HepG2 (cell line): ENCODE data around the gene SUSD6. TPM values are rescaled to one million over a fixed set of nuclear protein-coding genes. Genes with fewer than 3 reads are reported as not detected.

Experiments used
- ADNP ChIP-seq: sonication (generic); formaldehyde crosslinking; IDR thresholded peaks from 2 replicates; pipeline ENCODE4 v1.4.0; 2020; ENCODE audit warnings: missing genetic modification reagents
- ARNT2 ChIP-seq: sonication (generic); formaldehyde crosslinking; IDR thresholded peaks from 2 replicates; pipeline ENCODE4 v1.8.0; 2022; ENCODE audit warnings: mild to moderate bottlenecking, low read depth, missing genetic modification reagents, moderate library complexity
- GABPA ChIP-seq, 2 experiments: IDR thresholded peaks; 2 replicates each; pipeline ENCODE4 v1.6.1; 2011 to 2016; ENCODE audit warnings: low read depth in 2 of 2, low read length in 1 of 2, missing biosample characterization in 1 of 2, missing genetic modification characterization in 1 of 2
- PAX8 ChIP-seq: sonication (generic); formaldehyde crosslinking; IDR thresholded peaks from 2 replicates; pipeline ENCODE4 v1.8.0; 2022; ENCODE audit warnings: mild to moderate bottlenecking, missing genetic modification reagents, borderline replicate concordance
- POGZ ChIP-seq: sonication (generic); formaldehyde crosslinking; IDR thresholded peaks from 2 replicates; pipeline ENCODE4 v1.4.0; 2020; ENCODE audit warnings: mild to moderate bottlenecking, missing genetic modification reagents
- SP140L ChIP-seq: sonication (generic); formaldehyde crosslinking; IDR thresholded peaks from 2 replicates; pipeline ENCODE4 v1.4.0; 2020; ENCODE audit warnings: missing genetic modification reagents, borderline replicate concordance
- TCF7 ChIP-seq: sonication (generic); IDR thresholded peaks from 2 replicates; pipeline ENCODE4 v1.6.1; 2016; ENCODE audit warnings: antibody characterized with exemption, low read depth
- U2AF2 ChIP-seq: fragments of 200-400 bp; formaldehyde crosslinking; IDR thresholded peaks from 2 replicates; pipeline ENCODE4 v1.6.1; 2017; ENCODE audit warnings: low read depth, mild to moderate bottlenecking, low read length
- ZFP36L2 ChIP-seq: sonication (generic); formaldehyde crosslinking; IDR thresholded peaks from 2 replicates; pipeline ENCODE4 v1.4.0; 2020; ENCODE audit warnings: missing genetic modification reagents
- ZFY ChIP-seq: sonication (generic); formaldehyde crosslinking; IDR thresholded peaks from 2 replicates; pipeline ENCODE4 v1.4.0; 2020; ENCODE audit warnings: missing genetic modification reagents
- ZNF17 ChIP-seq: sonication (generic); formaldehyde crosslinking; IDR thresholded peaks from 2 replicates; pipeline ENCODE4 v1.5.0; 2020; ENCODE audit warnings: mild to moderate bottlenecking, missing genetic modification reagents
- ZNF317 ChIP-seq: sonication (generic); formaldehyde crosslinking; IDR thresholded peaks from 2 replicates; pipeline ENCODE4 v1.5.0; 2020; ENCODE audit warnings: mild to moderate bottlenecking, missing genetic modification reagents
- ZNF326 ChIP-seq: sonication (generic); formaldehyde crosslinking; IDR thresholded peaks from 2 replicates; pipeline ENCODE4 v1.4.0; 2020; ENCODE audit warnings: missing genetic modification reagents, borderline replicate concordance
- ZNF33A ChIP-seq: sonication (generic); formaldehyde crosslinking; IDR thresholded peaks from 2 replicates; pipeline ENCODE4 v1.5.1; 2020; ENCODE audit warnings: missing genetic modification reagents, mild to moderate bottlenecking, moderate library complexity, borderline replicate concordance
- ZNF567 ChIP-seq: sonication (generic); formaldehyde crosslinking; IDR thresholded peaks from 2 replicates; pipeline ENCODE4 v1.8.1; 2023; ENCODE audit warnings: mild to moderate bottlenecking, missing genetic modification reagents, borderline replicate concordance
- ZNF615 ChIP-seq: sonication (generic); formaldehyde crosslinking; IDR thresholded peaks from 2 replicates; pipeline ENCODE4 v1.5.0; 2020; ENCODE audit warnings: mild to moderate bottlenecking, missing genetic modification reagents, borderline replicate concordance
- ZNF75D ChIP-seq: sonication (generic); formaldehyde crosslinking; IDR thresholded peaks from 2 replicates; pipeline ENCODE4 v1.8.1; 2023; ENCODE audit warnings: missing genetic modification reagents, mild to moderate bottlenecking, borderline replicate concordance
- ZNF761 ChIP-seq: sonication (generic); formaldehyde crosslinking; conservative IDR thresholded peaks from 2 replicates; pipeline ENCODE4 v1.4.0; 2020; ENCODE audit warnings: mild to moderate bottlenecking, missing genetic modification reagents
- ZSCAN29 ChIP-seq: sonication (generic); formaldehyde crosslinking; conservative IDR thresholded peaks from 2 replicates; pipeline ENCODE4 v1.4.0; 2020; ENCODE audit warnings: mild to moderate bottlenecking, missing genetic modification reagents
- polyA plus RNA-seq, 8 experiments: library from polyadenylated mRNA; depleted of rRNA in 3 of 8; stranded (reverse) in 7 of 8; unstranded in 1 of 8; fragments of >200 nt; fragmentation: Illumina TruSeq in 4 of 8; extraction: Trizol in 4 of 8; gene quantifications; 2 replicates each; pipeline versions ENCODE4 v1.2.1 to v1.2.3, GENCODE V29; 2011 to 2016; ENCODE audit warnings: low read depth in 4 of 8, missing spikeins in 1 of 8, mixed read lengths in 1 of 8; ENCODE audit not compliant: insufficient read depth in 1 of 8
- total RNA-seq, 5 experiments: library from RNA; depleted of rRNA; stranded (reverse); fragments of >200 nt; fragmentation: Illumina TruSeq; extraction: Trizol; gene quantifications; 2 replicates each; pipeline ENCODE4 v1.2.3, GENCODE V29; 2016; ENCODE audit warnings: low read depth in 1 of 5
- TF ChIP-seq, protein P1 (sequence below): sonication (generic); formaldehyde crosslinking; IDR thresholded peaks from 2 replicates; pipeline ENCODE4 v1.5.1; 2020; ENCODE audit warnings: missing genetic modification reagents, mild to moderate bottlenecking, borderline replicate concordance
- TF ChIP-seq, protein P2 (sequence below): sonication (generic); formaldehyde crosslinking; IDR thresholded peaks from 2 replicates; pipeline ENCODE4 v1.4.0; 2020; ENCODE audit warnings: mild to moderate bottlenecking, missing genetic modification reagents
- TF ChIP-seq, protein P3 (sequence below): sonication (generic); formaldehyde crosslinking; IDR thresholded peaks from 2 replicates; pipeline ENCODE4 v1.4.0; 2020; ENCODE audit warnings: missing genetic modification reagents
- TF ChIP-seq, protein P4 (sequence below): sonication (generic); formaldehyde crosslinking; IDR thresholded peaks from 2 replicates; pipeline ENCODE4 v1.9.0; 2021; ENCODE audit warnings: missing genetic modification reagents, borderline replicate concordance
- TF ChIP-seq, protein P5 (sequence below): sonication (generic); formaldehyde crosslinking; IDR thresholded peaks from 2 replicates; pipeline ENCODE4 v1.5.0; 2020; ENCODE audit warnings: missing genetic modification reagents

The SUSD6 gene
- total and polyA plus RNA-seq, 2 of the 13 experiments (the other 11 are each of a cell fraction or from before 2014, with no cell fraction given) = 7.2 to 7.4 TPM

DNA sequence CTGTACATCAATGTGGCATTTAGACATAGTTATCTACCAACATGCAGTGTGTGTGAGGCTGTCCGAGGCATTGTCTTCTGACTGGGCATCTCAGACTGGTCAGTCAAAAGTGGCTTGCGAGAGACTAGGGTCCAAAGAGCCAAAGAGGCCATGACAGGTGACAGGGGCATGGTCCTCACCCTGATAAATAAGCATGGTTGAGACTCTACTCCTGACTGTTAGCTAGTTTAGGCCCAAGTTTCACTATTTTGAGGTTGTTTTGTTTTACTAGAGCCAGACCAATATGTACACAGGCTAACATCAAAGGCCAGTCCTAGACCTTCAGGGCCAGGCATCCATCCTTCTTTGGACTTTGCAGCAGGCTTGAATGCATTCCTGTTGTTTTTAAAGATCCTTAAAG is 78.6 kb downstream of the SUSD6 start (continued):
- TF ChIP-seq, protein P1, sequence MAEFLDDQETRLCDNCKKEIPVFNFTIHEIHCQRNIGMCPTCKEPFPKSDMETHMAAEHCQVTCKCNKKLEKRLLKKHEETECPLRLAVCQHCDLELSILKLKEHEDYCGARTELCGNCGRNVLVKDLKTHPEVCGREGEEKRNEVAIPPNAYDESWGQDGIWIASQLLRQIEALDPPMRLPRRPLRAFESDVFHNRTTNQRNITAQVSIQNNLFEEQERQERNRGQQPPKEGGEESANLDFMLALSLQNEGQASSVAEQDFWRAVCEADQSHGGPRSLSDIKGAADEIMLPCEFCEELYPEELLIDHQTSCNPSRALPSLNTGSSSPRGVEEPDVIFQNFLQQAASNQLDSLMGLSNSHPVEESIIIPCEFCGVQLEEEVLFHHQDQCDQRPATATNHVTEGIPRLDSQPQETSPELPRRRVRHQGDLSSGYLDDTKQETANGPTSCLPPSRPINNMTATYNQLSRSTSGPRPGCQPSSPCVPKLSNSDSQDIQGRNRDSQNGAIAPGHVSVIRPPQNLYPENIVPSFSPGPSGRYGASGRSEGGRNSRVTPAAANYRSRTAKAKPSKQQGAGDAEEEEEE = no peak
- TF ChIP-seq, protein P2, sequence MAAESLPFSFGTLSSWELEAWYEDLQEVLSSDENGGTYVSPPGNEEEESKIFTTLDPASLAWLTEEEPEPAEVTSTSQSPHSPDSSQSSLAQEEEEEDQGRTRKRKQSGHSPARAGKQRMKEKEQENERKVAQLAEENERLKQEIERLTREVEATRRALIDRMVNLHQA = no peak
- TF ChIP-seq U2AF2 = no peak
- no peak for TF ChIP-seq ZNF75D (CRISPR knock-in tag)
- no peak for TF ChIP-seq ZNF761 (CRISPR knock-in tag)
- no peak for TF ChIP-seq ZNF567 (CRISPR knock-in tag)
- TF ChIP-seq, protein P3, sequence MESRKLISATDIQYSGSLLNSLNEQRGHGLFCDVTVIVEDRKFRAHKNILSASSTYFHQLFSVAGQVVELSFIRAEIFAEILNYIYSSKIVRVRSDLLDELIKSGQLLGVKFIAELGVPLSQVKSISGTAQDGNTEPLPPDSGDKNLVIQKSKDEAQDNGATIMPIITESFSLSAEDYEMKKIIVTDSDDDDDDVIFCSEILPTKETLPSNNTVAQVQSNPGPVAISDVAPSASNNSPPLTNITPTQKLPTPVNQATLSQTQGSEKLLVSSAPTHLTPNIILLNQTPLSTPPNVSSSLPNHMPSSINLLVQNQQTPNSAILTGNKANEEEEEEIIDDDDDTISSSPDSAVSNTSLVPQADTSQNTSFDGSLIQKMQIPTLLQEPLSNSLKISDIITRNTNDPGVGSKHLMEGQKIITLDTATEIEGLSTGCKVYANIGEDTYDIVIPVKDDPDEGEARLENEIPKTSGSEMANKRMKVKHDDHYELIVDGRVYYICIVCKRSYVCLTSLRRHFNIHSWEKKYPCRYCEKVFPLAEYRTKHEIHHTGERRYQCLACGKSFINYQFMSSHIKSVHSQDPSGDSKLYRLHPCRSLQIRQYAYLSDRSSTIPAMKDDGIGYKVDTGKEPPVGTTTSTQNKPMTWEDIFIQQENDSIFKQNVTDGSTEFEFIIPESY (CRISPR knock-in tag) = peak; percentile 35; the same call in 1 of the 2 replicates
- peak; percentile 67; the same call in 1 of the 2 replicates for TF ChIP-seq ZNF317
- no peak for TF ChIP-seq ZFP36L2 (CRISPR knock-in tag)
- TF ChIP-seq ZNF33A (CRISPR knock-in tag) = no peak
- TF ChIP-seq ZNF17 (CRISPR knock-in tag) = no peak
- TF ChIP-seq, protein P4, sequence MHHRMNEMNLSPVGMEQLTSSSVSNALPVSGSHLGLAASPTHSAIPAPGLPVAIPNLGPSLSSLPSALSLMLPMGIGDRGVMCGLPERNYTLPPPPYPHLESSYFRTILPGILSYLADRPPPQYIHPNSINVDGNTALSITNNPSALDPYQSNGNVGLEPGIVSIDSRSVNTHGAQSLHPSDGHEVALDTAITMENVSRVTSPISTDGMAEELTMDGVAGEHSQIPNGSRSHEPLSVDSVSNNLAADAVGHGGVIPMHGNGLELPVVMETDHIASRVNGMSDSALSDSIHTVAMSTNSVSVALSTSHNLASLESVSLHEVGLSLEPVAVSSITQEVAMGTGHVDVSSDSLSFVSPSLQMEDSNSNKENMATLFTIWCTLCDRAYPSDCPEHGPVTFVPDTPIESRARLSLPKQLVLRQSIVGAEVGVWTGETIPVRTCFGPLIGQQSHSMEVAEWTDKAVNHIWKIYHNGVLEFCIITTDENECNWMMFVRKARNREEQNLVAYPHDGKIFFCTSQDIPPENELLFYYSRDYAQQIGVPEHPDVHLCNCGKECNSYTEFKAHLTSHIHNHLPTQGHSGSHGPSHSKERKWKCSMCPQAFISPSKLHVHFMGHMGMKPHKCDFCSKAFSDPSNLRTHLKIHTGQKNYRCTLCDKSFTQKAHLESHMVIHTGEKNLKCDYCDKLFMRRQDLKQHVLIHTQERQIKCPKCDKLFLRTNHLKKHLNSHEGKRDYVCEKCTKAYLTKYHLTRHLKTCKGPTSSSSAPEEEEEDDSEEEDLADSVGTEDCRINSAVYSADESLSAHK = no peak
- TF ChIP-seq ZNF326 (CRISPR knock-in tag) = no peak
- no peak for TF ChIP-seq GABPA (IDR thresholded peaks at IDR 0.05; ENCODE audit: low read depth, low read length)
- TF ChIP-seq GABPA (CRISPR knock-in tag; IDR thresholded peaks at IDR 0.05; ENCODE audit: low read depth) = 0 out of 2 replicates have a peak, but pooled peaks have one; percentile 17
- TF ChIP-seq, protein P5, sequence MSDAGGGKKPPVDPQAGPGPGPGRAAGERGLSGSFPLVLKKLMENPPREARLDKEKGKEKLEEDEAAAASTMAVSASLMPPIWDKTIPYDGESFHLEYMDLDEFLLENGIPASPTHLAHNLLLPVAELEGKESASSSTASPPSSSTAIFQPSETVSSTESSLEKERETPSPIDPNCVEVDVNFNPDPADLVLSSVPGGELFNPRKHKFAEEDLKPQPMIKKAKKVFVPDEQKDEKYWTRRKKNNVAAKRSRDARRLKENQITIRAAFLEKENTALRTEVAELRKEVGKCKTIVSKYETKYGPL = no peak
- TF ChIP-seq SP140L (CRISPR knock-in tag) = no peak
- TF ChIP-seq POGZ (CRISPR knock-in tag) = peak; percentile 50; the same call in 1 of the 2 replicates
- peak; percentile 74 for TF ChIP-seq ZFY
- TF ChIP-seq ZNF615 (CRISPR knock-in tag) = no peak
- TF ChIP-seq PAX8 (CRISPR knock-in tag) = no peak
- TF ChIP-seq ARNT2 = no peak
- peak; percentile 93 for TF ChIP-seq TCF7
- 0 out of 2 replicates have a peak, but pooled peaks have one; percentile 29 for TF ChIP-seq ADNP (CRISPR knock-in tag)
- no peak for TF ChIP-seq ZSCAN29
